ENCODE results near the gene MTUS2. TPM values are rescaled to one million over a fixed set of nuclear protein-coding genes. Genes with fewer than 3 reads are reported as not detected.

MTUS2 gene
- total and polyA plus RNA-seq, 2 donors (not counting 3 experiments of a cell fraction or from before 2014, with no cell fraction given) = not detected

DNA sequence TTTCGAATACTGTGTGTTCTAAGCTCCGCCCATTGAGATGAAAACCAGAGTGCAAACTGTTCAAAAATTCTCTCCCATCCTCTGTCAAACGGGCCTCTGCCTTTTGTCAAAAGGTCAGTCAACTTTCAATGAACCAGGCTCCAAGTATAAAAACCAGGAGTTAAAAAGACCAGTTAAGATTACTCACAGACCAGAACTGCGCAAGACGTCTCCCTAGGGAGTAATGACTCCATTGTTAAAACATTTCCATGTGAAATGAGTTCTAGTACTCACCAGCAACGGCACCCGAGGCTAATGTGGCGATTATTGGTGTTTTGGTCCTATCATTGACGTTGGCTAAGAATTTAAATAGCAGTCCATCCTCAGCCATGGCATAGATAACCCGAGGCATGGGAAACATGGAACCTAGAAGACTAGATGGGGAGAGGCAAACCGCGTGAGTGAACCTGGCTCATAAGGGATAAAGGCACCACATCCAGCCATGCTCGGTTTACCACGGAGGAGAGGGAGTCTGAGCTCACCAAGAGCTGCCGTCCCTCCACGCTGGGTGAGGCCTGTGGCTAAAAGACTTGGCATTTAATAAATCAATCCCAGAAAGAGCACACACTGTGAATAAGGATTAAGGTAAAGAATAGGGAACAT lies 702.0 kb downstream of the MTUS2 start:
- Histone ChIP-seq H3K79me2 (ENCODE audit: control insufficient read depth, insufficient read depth, low read length) (peaks cover 15% of the 10 kb centered on the region), H3K27me3 (ENCODE audit: control insufficient read depth in 2 of 2, insufficient read depth in 2 of 2, low read length in 2 of 2) (no peaks in the 10 kb centered on the region), H3K9me1 (replicated peaks; ENCODE audit: control insufficient read depth, extremely low read depth, insufficient read depth, low read length) (no peaks in the 10 kb centered on the region), H3K9me3 (replicated peaks; ENCODE audit: control insufficient read depth, insufficient read depth, low read length) (no peaks in the 10 kb centered on the region), H3K9ac (replicated peaks; ENCODE audit: extremely low read depth, insufficient read depth, low read length) (no peak overlapping the region), H4K20me1 (replicated peaks; ENCODE audit: control insufficient read depth, extremely low read depth, insufficient read depth, low read length) (no peaks in the 10 kb centered on the region), H2AFZ (ENCODE audit: low read depth, low read length) (no peak overlapping the region), H3K4me1 (ENCODE audit: control insufficient read depth, extremely low read depth, insufficient read depth, low read length) (peaks cover 34% of the 10 kb centered on the region), H3K4me3 (replicated peaks in 1 of 3; ENCODE audit: insufficient read depth in 1 of 3, low read depth in 1 of 3, low read length in 3 of 3) (no peak overlapping the region), H3K27ac (ENCODE audit: insufficient read depth, low read depth, low read length) (no peak overlapping the region), H3K36me3 (ENCODE audit: control insufficient read depth in 2 of 2, extremely low read depth in 1 of 2, insufficient read depth in 2 of 2, low read length in 2 of 2) (peaks cover 14 to 20% of the 10 kb centered on the region in 2 experiments), H3K4me2 (ENCODE audit: insufficient read depth, low read length) (no peak overlapping the region)
- TF ChIP-seq MYC (IDR thresholded peaks at IDR 0.05; ENCODE audit: low read depth, low read length) (no peak), JUN (IDR thresholded peaks at IDR 0.05; ENCODE audit: borderline replicate concordance, insufficient read depth, insufficient read length, low read depth) (no peak), MAX (IDR thresholded peaks at IDR 0.05; ENCODE audit: insufficient read depth, insufficient read length) (no peak), POLR2AphosphoS5 (IDR thresholded peaks at IDR 0.05; ENCODE audit: insufficient read depth, low read depth, low read length) (no peak), FOS (IDR thresholded peaks at IDR 0.05; ENCODE audit: borderline replicate concordance, insufficient read depth, low read length) (no peak), EZH2 (IDR thresholded peaks at IDR 0.05; ENCODE audit: borderline replicate concordance, low read depth, low read length, severe bottlenecking) (no peak), GATA2 (IDR thresholded peaks at IDR 0.05; ENCODE audit: insufficient read depth, insufficient read length, low read depth, low read length) (no peak), POLR2A (IDR thresholded peaks at IDR 0.05; ENCODE audit: low read depth, low read length) (no peak), CTCF (IDR thresholded peaks at IDR 0.05; ENCODE audit: extremely low read depth in 1 of 2, insufficient read depth in 1 of 2, low read depth in 1 of 2, low read length in 2 of 2) (no peak)
- DNase-seq (ENCODE audit: low read depth, low spot score) = no peak
- intact Hi-C loops (cut with micrococcal nuclease) = loop anchor here (5.0 kb wide), 1 partner anchor 70 kb away; no protein-coding TSS in a partner anchor
- no TSS peak for BruUV-seq (replicated peaks)
- peak; percentile 12 for FAIRE-seq
- dilution Hi-C loops (cut with MboI; ENCODE audit: extremely low pct_ligation_motif_present, low sequenced_read_pairs) = no loop called here
- ChIA-PET POLR2A (no interaction called here), CTCF (interaction anchor here (0.8 kb wide), 1 partner anchor 42 kb away, joined by 3 read pairs; no protein-coding TSS in a partner anchor)
